ENCODE results near the gene SSR2.
"Not testable (repeated sequence)": the region's sequence is repeated elsewhere in the genome, so short reads cannot be mapped to it uniquely, and the experiment has no call there.

The SSR2 gene

DNA sequence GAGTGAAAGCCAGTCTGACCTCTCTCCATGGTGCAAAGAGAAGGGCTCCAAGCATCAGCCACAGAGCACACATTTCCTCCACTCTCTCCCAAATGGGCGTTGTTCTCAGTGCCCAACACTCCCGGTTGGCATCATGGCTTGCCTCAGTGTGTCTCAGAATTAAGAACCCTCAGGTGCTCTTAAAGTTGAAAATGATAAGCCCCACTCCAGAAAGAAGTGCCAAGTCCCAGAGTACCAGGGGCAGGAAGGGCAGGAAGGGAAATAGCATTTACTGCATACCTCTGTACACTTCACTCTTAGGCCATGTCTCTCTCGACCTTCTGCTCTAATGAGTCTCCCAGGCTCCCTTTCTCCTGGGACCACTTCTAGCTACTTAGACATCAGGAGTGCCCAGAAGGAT is 27.2 kb downstream of the SSR2 start:
- DNase-seq (ENCODE audit: low read depth) = no peak

DNA sequence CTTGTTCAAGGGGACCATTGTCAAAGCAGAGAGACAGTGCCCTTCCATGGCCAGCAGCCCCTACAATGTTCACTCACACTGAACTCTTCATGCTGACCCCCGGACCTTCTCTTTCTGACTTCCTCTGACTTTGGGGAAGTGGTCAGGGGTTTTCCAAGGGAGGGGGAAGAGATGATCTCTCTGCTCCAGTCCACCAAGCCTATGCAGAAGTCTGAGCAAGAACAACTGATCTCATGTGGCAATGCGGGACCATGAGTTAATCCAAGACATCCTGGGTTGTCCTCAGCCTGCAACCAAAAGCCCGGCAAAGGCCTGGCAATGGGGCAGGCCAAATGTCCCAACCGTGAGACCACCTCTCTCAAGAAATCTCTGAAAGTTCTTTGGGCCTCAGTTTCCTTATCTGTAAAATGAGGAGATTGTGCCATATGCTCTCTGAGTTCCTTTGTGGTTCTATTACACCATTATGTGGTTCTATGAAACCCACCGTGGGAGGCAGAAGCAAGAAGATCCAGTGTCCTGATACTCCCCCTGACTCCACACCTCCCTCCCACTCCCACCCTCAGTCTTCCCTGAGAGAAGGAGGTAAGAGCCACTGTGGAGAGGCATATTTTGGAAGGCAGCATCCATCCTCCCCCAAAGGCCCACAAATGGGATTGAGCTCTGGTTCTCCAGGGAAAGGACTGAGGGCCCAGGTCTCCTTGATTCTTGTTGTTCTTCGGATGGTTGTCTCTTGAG is 30.6 kb downstream of the SSR2 start:
- DNase-seq (ENCODE audit: low read depth) = no peak

DNA sequence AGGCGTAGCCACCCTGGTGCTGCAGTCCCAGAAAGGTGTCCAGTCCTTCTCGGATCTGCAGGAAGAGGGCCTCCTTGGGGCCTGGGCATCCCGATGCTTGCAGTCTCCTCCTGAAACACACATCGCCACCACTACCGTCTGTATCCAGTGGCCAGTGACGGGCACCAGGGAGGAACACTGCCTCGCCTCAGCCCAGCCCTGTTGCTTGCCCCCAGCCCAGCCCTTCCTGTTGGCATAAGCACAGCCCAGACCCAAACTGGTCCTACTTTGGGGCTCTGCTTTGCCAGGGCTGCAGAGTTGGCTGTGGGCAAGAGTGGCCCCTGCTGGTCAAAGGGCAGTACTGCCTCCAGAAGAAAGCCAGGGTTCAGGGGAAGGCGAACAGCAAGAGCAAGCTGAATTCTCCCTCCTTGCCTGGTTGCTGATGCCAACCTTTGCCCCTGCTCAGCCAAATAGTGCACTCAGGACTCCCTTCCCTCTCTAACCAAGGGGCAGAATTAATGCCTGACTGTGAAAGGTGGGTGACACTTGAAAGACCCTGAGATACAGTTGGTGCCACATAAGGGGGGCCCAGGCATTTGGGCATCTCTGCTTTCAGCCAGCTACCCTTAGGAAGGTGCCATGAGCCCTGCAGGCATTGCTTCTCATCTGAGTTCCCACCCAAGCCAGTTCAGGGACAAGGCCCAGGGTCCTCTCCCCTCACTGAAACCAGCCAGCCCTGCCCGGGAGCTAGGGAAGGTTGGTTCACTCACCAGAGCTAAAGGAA is 31.3 kb downstream of the SSR2 start:
- no peak for DNase-seq (ENCODE audit: low read depth)

DNA sequence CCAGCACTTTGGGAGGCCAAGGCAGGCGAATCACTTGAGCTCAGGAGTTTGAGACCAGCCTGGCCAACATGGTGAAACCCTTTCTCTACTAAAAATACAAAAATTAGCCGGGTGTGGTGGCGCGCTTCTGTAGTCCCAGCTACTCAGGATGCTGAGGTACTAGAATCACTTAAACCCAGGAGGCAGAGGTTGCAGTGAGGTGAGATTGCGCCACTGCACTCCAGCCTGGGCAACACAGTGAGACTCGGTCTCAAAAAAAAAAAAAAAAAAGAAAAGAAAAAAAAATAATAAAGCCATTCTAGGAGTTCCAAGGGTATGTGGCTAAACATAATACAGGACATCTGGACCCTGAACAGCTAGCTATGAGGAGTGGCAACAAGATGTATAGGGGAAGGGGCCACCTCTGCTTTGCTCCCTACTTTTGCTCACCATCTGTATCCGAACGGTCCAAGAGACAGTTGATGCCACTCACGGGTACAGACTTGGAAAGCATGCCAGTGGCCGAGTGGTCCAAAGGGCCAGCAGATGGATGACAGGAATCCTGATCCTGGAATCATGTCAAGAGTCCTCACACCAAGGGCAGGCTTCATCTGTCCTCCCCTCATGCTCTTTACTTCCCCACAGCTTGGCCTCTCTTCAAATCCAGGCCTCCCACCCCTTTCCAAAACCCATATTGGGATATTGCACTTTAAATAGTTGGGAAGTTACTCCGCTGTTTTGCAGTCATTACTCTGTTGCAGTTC is 35.7 kb downstream of the SSR2 start:
- not testable (repeated sequence) for DNase-seq (ENCODE audit: low read depth)

DNA sequence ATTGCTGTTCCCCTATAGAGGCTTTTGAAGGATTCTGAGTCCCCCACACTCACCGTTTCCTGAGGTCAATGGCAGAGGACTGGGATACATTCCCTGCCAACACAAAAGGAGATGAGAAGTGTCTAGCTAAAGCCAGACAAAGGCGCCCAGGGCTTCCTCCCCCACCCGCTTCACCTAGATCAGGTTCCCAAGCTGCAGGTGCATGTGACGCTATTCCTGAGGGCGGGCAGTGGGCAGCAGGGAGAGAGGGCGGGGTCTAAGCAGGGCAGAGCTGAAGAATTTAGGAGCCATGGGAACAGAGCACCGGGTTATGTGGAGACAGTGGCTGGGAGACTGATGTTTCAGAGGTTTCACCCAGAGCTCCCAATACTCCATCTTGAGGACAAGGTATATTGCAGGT is 36.4 kb downstream of the SSR2 start:
- no peak for DNase-seq (ENCODE audit: low read depth)

DNA sequence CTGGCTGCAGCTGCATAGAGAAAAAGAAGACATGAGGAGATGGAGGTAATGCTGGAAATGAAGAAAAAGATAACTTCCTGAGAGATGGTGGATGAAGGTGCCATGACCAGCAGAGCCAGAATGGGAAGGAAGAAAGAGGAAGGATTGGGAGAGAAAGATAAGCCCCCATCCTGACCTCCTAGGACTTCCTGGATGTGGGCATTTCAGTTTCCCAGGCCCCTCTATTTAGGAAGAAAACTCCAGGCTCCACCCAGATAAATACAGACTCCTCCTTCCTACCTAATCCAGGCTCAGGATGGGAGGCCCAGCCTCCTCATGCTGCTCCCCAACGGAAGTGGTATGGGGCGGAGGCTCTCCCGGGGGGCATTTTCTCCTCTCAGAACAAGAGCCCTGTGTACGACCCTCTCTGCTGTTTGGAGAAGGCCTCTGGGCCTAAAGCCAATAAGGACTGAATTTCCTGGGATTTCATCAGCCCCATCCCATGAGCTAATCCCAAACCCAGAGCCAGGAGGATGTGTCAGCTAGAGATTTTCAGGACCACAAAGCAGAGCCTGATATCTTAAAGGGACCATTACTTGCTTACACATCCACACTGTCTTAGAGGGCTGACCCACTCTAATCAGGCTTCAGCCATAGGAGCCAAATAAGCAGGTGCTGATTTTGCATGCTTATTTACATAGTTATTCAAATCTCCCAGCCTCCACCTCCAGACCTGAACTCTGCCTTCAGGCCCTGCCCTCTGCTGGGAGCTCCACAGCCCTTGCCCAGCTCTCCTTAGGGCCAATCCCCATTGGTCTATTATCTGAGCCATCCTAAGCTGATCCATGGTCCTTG is 37.3 kb downstream of the SSR2 start:
- peak; percentile 99 for DNase-seq (ENCODE audit: low read depth)

DNA sequence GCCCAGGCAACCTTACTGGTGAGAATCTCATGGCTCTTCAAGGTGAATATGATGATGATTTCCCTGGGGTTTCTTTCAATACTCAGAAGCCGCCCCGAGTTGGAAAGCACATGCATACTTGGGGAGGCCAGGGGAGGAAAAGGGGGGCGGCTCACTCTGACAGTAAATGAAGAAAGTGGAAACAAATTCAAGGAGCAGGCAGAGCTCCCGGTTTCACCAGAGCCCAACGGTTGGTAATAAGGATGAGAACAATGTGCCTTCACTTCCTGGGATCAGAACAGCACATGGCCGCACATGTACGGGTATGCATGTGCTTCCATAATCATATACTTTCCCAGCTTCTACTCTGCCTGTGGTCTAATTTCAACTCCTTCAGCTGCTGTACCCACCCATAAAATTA is 38.6 kb downstream of the SSR2 start:
- no peak for DNase-seq (ENCODE audit: low read depth)

DNA sequence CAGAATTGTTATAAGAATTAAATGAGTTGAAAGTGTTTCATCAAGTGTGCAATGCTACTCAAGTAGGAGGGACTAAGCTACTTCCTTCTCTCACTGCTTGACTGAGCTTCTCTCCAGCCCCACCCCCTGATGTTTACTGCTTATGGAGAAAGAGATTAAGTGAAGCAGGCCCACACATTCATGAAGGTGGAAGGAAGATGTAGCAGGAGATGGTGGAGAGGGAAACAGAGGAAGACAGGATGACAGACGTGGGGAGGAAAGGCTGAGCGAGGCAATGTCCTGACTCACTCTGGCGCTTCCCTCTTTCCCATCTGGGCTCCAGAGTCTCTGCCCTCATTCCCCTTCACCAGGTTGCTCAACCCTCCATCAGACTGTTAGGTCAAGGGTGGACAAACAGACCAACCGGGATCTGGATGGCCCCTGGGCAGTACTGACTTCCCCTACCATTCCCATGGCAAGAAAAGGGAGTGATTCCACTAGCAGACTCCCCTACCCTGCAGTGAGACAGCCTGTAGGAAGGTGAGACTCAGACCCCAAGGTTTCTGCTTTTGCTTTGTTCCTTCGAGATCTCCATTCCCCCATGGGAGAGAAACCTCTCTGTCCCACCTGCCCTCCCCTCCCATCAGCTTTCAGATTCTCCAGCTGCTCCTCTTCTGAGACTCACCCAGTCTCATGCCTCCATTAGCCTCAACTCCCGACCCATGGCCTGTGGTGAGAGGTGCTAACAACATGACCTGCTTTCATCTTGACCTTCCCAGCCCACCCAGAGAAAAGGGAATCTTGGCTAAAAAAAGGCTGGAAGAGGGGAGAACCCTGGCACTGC is 39.3 kb downstream of the SSR2 start:
- DNase-seq (ENCODE audit: low read depth) = peak; percentile 83

DNA sequence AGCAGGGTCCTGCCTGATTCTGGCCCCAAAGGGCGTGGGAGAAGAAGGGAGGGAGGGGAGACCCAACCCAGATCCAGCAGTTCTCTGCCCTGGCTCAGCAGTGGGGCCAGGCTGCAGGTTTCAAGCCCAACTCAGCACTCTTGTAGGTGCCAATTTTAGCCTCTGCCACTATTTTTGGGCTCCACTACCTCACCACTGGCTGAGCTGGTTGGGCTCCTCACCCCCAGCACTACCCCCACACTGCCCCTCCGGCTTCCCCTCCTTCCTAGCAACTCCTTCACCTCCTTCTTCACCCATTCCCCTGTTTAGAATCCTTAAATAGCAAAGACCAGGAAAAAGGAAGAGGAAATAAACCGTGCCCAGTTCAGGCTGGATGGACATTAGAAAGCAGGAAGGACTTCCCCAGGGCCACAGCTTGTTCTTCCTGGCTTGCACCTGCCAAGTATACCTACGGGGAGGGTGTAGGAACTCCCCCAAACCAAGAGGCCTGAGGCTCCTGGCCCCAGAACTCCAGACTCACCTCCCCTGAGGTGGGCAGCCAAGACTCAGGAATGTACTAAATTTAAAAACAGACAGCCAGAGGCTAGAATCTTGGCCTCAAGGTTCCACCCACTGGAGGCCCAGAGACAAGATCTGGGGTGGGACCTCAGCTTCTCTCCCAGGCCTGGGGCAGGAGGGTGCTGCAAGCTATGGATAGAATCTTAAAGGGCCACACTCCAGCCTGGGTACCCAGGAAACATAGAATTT is 41.0 kb downstream of the SSR2 start:
- DNase-seq (ENCODE audit: low read depth) = no peak

DNA sequence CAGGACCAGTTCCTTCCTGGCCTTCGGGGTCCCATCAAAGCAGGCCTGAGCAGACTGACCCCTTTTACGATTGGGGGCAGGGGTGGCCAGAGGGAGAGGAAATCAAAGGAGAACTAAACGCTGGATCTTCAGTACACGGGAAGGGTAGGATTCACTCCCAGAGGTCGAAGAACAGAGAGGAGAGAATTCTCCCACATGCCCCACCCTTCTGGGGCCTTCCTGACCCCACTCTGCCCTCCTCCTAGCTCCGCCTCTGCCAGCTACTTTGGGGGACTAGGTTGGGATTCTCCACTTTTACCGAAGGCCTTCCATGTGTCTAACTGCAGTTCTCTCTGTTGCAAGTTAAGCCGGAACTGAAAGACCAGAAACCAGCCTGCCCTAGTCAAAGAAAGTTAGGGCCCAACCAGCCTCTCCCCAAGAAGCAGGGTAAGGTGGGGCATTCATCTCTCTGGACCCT is 41.8 kb downstream of the SSR2 start:
- DNase-seq (ENCODE audit: low read depth) = peak; percentile 33

DNA sequence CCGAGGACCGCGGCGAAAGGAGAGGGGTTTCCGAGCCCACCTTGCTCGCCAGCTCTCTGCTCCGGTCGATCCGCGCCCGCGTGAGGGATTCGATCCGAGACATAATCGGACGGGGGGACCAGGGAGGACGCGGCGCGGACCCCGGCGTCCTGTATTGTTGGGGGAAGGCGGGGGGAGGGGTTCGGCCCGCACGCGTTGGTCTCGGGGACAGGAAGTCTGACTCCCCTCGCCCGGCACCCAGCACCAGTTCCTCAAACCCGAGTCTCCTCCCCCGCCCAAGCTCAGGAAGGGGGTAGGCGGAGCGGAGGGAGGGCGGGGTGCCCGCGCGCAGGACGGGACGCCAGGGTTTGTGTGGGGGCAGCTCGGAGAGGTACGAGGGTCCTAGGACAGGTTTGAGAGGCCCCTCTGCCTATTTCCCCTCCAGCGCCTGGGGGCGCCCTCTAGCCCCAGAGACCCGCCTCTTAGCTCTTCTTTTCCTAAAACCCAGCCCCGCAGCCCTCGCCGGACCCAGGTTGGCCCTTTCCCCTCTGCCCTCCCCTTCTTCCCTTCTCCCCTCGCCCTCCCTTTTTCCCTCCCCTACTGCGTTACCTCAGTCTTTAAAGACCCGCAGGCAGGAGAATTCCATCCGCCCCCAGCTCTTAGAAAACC is 42.3 kb downstream of the SSR2 start, which contains the start of gene ARHGEF2:
Gene ARHGEF2, minus strand, starts transcription at position 223 of the 648 bp plus-strand sequence. Its CDS starts 120 bp downstream, at position 103.
- peak; percentile 33 for DNase-seq (ENCODE audit: low read depth)

DNA sequence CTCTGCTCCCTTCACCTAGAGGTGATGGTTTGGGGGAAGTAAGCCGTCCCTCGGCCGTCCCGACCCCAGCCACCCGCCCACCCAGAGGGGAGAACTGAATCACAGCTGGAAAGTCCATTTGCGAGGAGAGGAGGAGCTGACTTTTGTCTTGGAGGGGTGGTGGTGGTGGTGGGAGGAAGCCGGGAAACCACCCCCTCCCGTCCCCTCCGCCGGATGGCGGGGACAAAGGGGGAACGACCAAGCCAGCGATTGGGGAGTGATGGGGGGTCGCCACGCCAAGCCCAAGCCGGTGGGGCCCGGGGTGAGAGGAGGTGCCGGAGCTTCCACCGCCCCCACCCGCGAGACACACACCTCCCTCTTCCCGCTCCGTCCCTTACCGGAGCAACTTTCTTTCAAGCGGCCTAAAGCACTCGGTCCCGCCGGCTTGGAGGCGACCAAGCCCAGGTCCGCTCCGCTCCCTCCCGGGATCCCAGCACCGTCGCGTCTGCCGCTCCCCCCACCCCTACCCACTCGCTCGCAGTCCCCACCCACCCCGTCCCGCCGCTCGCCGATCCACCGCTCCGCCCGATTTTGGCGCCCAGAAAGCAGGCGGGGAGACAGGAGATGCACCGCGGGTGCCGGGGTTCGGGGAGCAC is 42.9 kb downstream of the SSR2 start:
- no peak for DNase-seq (ENCODE audit: low read depth)

DNA sequence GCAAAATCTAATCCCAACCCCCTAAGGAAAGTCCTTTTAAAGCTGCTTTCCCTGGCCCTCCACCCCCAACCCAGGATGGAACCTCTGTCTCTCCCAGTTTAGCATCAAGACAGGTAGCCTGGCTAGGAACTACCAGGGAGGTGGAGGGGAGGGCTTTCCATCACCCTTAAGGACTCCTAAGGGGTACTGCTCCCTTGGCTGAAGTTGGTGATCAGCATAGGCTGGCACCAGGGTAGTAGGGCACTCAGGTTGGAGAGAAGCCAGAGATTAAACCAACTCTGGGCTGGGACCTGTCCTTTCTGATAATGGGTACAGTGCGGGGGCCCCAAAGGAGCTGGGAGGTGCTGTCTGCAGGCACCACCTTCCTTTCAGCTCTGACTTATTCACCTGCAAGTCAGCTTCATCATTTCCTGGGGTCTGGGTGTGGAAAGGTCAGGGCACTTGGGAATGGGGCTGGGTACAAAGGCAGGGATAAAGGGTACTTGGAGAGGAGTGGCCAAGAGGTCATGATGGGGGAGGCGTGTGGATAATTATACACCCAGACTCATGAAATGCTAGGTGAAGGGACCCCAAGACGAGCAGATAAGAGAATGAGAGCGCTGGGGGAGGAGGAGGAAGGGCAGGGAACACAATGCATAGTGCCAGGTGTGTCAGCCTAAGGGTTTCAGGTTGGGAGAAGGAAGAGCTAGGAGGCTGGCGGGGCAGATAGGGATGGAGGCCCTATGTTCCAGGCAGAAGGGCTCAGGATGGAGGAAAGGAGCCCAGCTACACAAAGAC is 43.6 kb downstream of the SSR2 start:
- DNase-seq (ENCODE audit: low read depth) = no peak

DNA sequence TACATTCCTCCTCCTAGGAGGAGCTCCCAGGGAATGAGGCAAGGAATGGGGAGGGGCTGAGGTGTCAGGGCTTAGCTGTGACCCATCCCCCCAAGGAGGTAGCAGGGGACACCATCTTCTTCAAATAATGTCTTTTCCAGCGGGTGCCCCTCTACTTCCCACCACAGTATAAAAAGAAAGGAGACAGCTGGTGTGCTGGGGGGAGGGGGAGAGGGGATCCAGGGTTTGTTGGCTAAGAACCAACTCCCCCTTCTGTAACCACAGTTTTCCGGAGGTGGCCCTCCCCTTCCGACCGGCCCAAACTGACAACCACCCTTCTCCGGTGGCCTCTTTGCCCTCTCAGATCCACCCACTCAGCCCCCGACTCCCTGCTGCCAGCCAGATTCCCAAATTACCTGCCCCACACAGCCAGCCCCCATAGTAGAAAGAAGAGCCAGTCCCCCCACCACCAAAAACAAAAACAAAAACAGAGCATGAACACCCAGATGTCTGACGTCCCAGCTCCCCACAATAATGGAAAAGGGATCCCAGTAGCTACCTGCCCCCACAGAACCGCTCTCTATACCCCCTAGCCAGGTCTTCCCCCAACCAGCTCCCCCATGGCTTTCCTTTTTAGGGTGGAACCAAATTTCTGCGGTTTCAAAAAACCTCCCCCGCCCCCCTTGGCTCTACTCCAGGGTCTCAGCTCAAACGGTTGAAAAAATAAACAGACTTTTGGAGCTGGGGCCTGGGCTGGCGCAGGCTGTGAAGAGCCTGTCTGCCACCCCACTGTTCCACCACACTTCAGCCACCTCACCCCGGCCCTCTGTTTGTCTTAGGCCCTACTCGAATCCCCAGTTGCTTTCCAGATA is 44.5 kb downstream of the SSR2 start:
- DNase-seq (ENCODE audit: low read depth) = no peak

DNA sequence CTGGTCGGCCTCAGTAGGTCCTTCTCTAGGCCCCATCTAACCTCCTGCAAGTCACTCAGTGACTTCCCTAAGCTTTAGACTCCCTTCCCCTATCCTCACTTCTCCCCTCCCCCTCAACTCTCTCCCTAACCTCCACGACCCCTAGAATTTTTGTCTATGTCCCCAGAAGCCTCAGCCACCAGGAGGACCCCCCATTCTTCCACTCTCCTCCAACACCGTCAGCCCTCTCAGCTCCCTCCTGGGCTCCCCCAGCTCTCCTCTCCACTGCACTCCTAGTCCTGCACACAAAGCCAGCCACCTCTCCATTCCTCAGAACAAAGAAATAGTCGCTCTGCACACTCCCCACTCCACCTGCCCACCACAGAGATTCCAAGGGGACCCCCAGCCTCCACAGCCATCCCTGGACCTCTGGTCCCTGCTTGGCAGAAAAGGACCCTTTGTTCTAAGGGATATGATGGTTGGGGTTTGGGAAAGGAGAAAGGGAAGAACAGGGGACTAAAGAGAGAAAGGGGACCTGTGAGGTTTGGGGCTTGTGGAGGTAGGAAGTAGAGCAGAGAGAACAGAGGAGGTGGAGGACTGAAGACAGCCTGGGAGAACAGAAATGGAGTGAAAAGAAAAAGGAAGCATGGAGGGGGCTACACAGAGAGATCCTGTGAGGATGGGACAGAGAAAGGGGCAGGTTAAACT is 45.2 kb downstream of the SSR2 start:
- no peak for DNase-seq (ENCODE audit: low read depth)

DNA sequence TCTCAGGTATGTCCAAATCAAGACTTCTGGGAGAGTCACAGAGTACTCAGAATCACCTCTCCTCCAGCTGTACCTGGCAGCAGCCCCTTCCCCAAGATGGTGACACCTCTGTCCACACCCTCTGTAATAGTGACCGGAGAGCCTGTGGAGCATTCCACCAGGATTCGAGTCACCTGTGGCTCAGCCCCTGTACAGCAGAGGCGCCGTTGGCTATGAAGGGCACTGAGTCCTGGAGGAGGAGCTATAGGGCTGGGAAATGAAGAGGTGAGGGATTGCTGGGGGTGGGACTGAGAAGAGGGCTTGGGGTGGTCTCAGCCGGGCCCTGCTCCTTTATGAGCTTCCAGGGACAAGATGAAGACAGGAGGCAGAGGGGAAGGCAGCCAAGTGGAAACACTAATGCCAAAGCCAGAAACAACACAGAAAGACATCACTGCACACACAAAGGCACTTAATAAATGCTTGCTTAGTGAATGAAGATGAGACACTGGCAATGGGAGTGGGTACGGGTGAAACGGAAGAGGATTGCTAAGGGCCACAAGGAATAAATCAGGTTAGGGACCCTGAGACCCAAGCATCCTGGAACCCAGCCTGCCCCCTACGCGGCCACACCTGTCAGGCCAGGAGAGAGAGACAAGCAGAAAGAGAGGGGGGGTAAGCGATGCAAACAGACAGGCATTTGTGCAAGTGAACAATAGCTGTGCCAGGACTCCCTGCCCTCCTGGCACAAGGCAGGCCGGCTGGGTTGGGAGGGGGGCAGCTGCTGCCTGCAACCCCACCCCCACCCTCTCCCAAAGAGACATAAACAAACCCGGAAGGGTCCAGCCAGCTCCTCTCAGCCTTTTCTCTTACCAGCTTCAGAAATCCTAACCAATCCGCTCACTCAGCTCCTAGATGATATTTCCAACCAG is 46.3 kb downstream of the SSR2 start:
- no peak for DNase-seq (ENCODE audit: low read depth)
